HEK293 (cell line): ENCODE measurements around the gene BEST2.
A peak's percentile ranks its signal among the peaks of the same experiment; 100 is the strongest.

Experiments
- EGR2 ChIP-seq: fragments of 450-650 bp; formaldehyde crosslinking; IDR thresholded peaks from 2 replicates; pipeline ENCODE4 v1.5.1; 2016; ENCODE audit warnings: low read depth, missing biosample characterization, missing genetic modification characterization
- GLIS1 ChIP-seq: fragments of 450-650 bp; formaldehyde crosslinking; IDR thresholded peaks from 2 replicates; pipeline ENCODE4 v1.5.1; 2016; ENCODE audit warnings: missing biosample characterization, missing genetic modification characterization
- PATZ1 ChIP-seq: fragments of 450-650 bp; formaldehyde crosslinking; IDR thresholded peaks from 2 replicates; pipeline ENCODE4 v1.5.1; 2016; ENCODE audit warnings: missing biosample characterization, missing genetic modification characterization
- PRDM1 ChIP-seq: fragments of 450-650 bp; formaldehyde crosslinking; IDR thresholded peaks from 2 replicates; pipeline ENCODE4; 2016; ENCODE audit warnings: missing biosample characterization, missing genetic modification characterization
- PRDM4 ChIP-seq: fragments of 450-650 bp; formaldehyde crosslinking; IDR thresholded peaks from 2 replicates; pipeline ENCODE4 v1.5.1; 2017; ENCODE audit warnings: missing biosample characterization, missing genetic modification characterization
- SP2 ChIP-seq: fragments of 450-650 bp; formaldehyde crosslinking; IDR thresholded peaks from 2 replicates; pipeline ENCODE4 v1.5.1; 2016; ENCODE audit warnings: missing biosample characterization, missing genetic modification characterization
- YY1 ChIP-seq: fragments of 450-650 bp; formaldehyde crosslinking; IDR thresholded peaks from 2 replicates; pipeline ENCODE4 v1.5.1; 2018; ENCODE audit warnings: missing biosample characterization, missing genetic modification characterization
- ZBTB48 ChIP-seq: fragments of 450-650 bp; formaldehyde crosslinking; IDR thresholded peaks from 2 replicates; pipeline ENCODE4 v1.5.1; 2016; ENCODE audit warnings: missing biosample characterization, missing genetic modification characterization
- ZFHX2 ChIP-seq: fragments of 450-650 bp; formaldehyde crosslinking; conservative IDR thresholded peaks from 2 replicates; pipeline ENCODE4 v1.5.1; 2016; ENCODE audit warnings: missing biosample characterization, missing genetic modification characterization
- ZIC2 ChIP-seq: fragments of 450-650 bp; formaldehyde crosslinking; IDR thresholded peaks from 2 replicates; pipeline ENCODE4 v1.5.1; 2016; ENCODE audit warnings: missing biosample characterization, missing genetic modification characterization
- ZNF112 ChIP-seq: fragments of 450-650 bp; formaldehyde crosslinking; IDR thresholded peaks from 2 replicates; pipeline ENCODE4 v1.5.0; 2017; ENCODE audit warnings: missing biosample characterization, missing genetic modification characterization
- ZNF121 ChIP-seq: fragments of 450-650 bp; formaldehyde crosslinking; IDR thresholded peaks from 2 replicates; pipeline ENCODE4 v1.5.1; 2016; ENCODE audit warnings: missing biosample characterization, missing genetic modification characterization
- ZNF132 ChIP-seq: fragments of 450-650 bp; formaldehyde crosslinking; IDR thresholded peaks from 2 replicates; pipeline ENCODE4 v1.5.1; 2017; ENCODE audit warnings: missing biosample characterization, missing genetic modification characterization, borderline replicate concordance
- ZNF138 ChIP-seq: fragments of 450-650 bp; formaldehyde crosslinking; IDR thresholded peaks from 2 replicates; pipeline ENCODE4 v1.5.1; 2016; ENCODE audit warnings: missing biosample characterization, missing genetic modification characterization, borderline replicate concordance
- ZNF16 ChIP-seq: fragments of 450-650 bp; formaldehyde crosslinking; IDR thresholded peaks from 2 replicates; pipeline ENCODE4 v1.5.1; 2016; ENCODE audit warnings: low read depth, missing biosample characterization, missing genetic modification characterization
- ZNF169 ChIP-seq: fragments of 450-650 bp; formaldehyde crosslinking; IDR thresholded peaks from 2 replicates; pipeline ENCODE4 v1.5.1; 2016; ENCODE audit warnings: missing biosample characterization, missing genetic modification characterization
- ZNF184 ChIP-seq: fragments of 450-650 bp; IDR thresholded peaks from 2 replicates; pipeline ENCODE4 v1.5.1; 2018; ENCODE audit warnings: missing biosample characterization, mild to moderate bottlenecking, missing genetic modification characterization
- ZNF239 ChIP-seq: fragments of 450-650 bp; formaldehyde crosslinking; IDR thresholded peaks from 2 replicates; pipeline ENCODE4 v1.5.1; 2016; ENCODE audit warnings: missing biosample characterization, missing genetic modification characterization
- ZNF266 ChIP-seq: fragments of 450-650 bp; formaldehyde crosslinking; IDR thresholded peaks from 2 replicates; pipeline ENCODE4 v1.5.1; 2016; ENCODE audit warnings: missing biosample characterization, missing genetic modification characterization, low read depth
- ZNF37A ChIP-seq: fragments of 450-650 bp; IDR thresholded peaks from 2 replicates; pipeline ENCODE4 v1.5.1; 2018; ENCODE audit warnings: missing biosample characterization, missing genetic modification characterization
- ZNF394 ChIP-seq: fragments of 450-650 bp; formaldehyde crosslinking; IDR thresholded peaks from 2 replicates; pipeline ENCODE4 v1.5.1; 2016; ENCODE audit warnings: missing biosample characterization, missing genetic modification characterization, mild to moderate bottlenecking, moderate library complexity, borderline replicate concordance
- ZNF518A ChIP-seq: fragments of 450-650 bp; formaldehyde crosslinking; conservative IDR thresholded peaks from 2 replicates; pipeline ENCODE4 v1.5.1; 2016; ENCODE audit warnings: low read depth, missing biosample characterization, missing genetic modification characterization
- ZNF596 ChIP-seq: fragments of 450-650 bp; IDR thresholded peaks from 2 replicates; pipeline ENCODE4 v1.5.0; 2018; ENCODE audit warnings: missing biosample characterization, mild to moderate bottlenecking, missing genetic modification characterization, moderate library complexity
- ZNF600 ChIP-seq: fragments of 450-650 bp; formaldehyde crosslinking; IDR thresholded peaks from 2 replicates; pipeline ENCODE4 v1.5.1; 2016; ENCODE audit warnings: missing biosample characterization, missing genetic modification characterization
- ZNF658 ChIP-seq: fragments of 450-650 bp; formaldehyde crosslinking; IDR thresholded peaks from 2 replicates; pipeline ENCODE4; 2016; ENCODE audit warnings: missing biosample characterization, missing genetic modification characterization
- ZNF660 ChIP-seq: fragments of 450-650 bp; IDR thresholded peaks from 2 replicates; pipeline ENCODE4 v1.5.1; 2018; ENCODE audit warnings: missing biosample characterization, mild to moderate bottlenecking, missing genetic modification characterization
- ZNF792 ChIP-seq: fragments of 450-650 bp; formaldehyde crosslinking; IDR thresholded peaks from 2 replicates; pipeline ENCODE4 v1.5.1; 2016; ENCODE audit warnings: missing biosample characterization, missing genetic modification characterization
- ZNF837 ChIP-seq: fragments of 450-650 bp; formaldehyde crosslinking; IDR thresholded peaks from 2 replicates; pipeline ENCODE4 v1.5.1; 2016; ENCODE audit warnings: missing biosample characterization, missing genetic modification characterization
- ZNF843 ChIP-seq: fragments of 450-650 bp; formaldehyde crosslinking; IDR thresholded peaks from 2 replicates; pipeline ENCODE4 v1.5.1; 2016; ENCODE audit warnings: missing biosample characterization, missing genetic modification characterization
- ZSCAN18 ChIP-seq: fragments of 450-650 bp; formaldehyde crosslinking; IDR thresholded peaks from 2 replicates; pipeline ENCODE4 v1.5.1; 2016; ENCODE audit warnings: missing biosample characterization, missing genetic modification characterization

The BEST2 gene

DNA sequence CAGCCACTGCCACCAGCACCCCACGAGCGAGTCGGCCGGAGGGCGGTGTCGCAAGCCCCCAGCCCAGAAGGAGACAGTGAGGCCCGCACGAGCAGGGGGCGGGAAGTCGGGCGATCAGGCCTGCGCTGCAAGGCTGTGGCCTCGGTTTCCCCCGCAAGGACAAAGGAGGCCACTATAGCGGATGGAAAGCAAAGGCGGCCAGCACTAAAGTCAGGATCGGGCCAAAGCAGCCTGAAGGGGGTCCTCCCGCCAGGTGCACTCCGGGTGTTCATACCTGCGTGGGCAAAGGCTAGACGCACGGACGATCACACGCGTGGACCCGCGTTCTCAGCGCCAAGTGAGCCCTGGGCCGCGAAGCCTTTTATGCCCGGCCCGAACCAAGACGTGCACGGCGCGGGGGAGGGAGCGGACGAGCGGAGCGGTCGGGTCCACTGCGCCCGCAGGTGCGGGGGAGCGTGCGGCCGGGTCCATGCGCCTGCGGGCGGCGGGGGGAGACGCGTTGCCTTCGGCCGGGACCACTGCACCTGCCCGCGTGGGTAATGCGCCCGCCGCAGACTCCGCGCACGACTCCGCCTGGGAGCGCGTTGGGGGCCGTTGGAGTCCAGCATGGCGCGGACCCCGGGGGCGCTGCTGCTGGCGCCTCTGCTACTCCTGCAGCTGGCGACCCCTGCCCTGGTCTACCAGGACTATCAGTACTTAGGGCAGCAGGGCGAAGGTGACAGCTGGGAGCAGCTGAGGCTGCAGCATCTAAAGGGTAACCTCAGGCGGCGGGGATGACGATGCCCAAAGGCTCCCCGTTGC, 50.1 kb downstream of the BEST2 start, which contains the start of the genes PRDX2 and THSD8 (continued):
- TF ChIP-seq ZNF518A (no peak), EGR2 (peak; percentile 53; the same call in 1 of the 2 replicates), ZNF184 (tag by site-specific recombination) (0 out of 2 replicates have a peak, but pooled peaks have one; percentile 48), ZNF792 (0 out of 2 replicates have a peak, but pooled peaks have one; percentile 8), ZNF169 (tag by site-specific recombination) (no peak), ZNF843 (tag by site-specific recombination) (peak; percentile 51), ZNF121 (tag by site-specific recombination) (no peak), YY1 (peak; percentile 66), PRDM1 (tag by site-specific recombination) (no peak), ZNF37A (no peak), ZNF112 (tag by site-specific recombination) (no peak), ZSCAN18 (tag by site-specific recombination) (0 out of 2 replicates have a peak, but pooled peaks have one; percentile 37), SP2 (tag by site-specific recombination) (0 out of 2 replicates have a peak, but pooled peaks have one; percentile 13), ZNF837 (tag by site-specific recombination) (no peak), ZNF239 (no peak; the same call in 1 of the 2 replicates), ZNF394 (tag by site-specific recombination) (peak; percentile 95), ZNF16 (tag by site-specific recombination) (no peak), ZNF132 (tag by site-specific recombination) (no peak), ZBTB48 (peak; percentile 87), ZNF660 (tag by site-specific recombination) (peak; percentile 88), GLIS1 (tag by site-specific recombination) (peak; percentile 49), ZFHX2 (tag by site-specific recombination) (peak; percentile 70), PATZ1 (peak; percentile 46; the same call in 1 of the 2 replicates), ZNF596 (peak; percentile 42; the same call in 1 of the 2 replicates), ZNF600 (peak; percentile 46; the same call in 1 of the 2 replicates), PRDM4 (0 out of 2 replicates have a peak, but pooled peaks have one; percentile 9), ZNF138 (tag by site-specific recombination) (no peak), ZNF658 (tag by site-specific recombination) (no peak), ZIC2 (tag by site-specific recombination) (peak; percentile 74), ZNF266 (tag by site-specific recombination) (no peak)
